Activated T-cell treated with anti-CD3 and anti-CD28 coated beads, Interleukin-2, amount 50 U/mL, for 48 hours (primary cell): ENCODE measurements around the gene ZNF33A.
"Not testable (repeated sequence)": the region's sequence is repeated elsewhere in the genome, so short reads cannot be mapped to it uniquely, and the experiment has no call there.

ENCODE experiments used
- DNase-seq, 2 experiments: peaks; one replicate each; pipeline ENCODE4 v3.0.0-alpha.2; 2020

ZNF33A gene

GRCh38 chr10:38047666-38048065 is 37.2 kb downstream of the ZNF33A start:
- DNase-seq = no peak

GRCh38 chr10:38050212-38050611 is 39.7 kb downstream of the ZNF33A start:
- no peak for DNase-seq

GRCh38 chr10:38054361-38054797 is 43.9 kb downstream of the ZNF33A start:
- no peak for DNase-seq

- not testable (repeated sequence) for DNase-seq
These were observed 44.9 kb downstream of the ZNF33A start for GRCh38 chr10:38055274-38055894.

- not testable (repeated sequence) for DNase-seq
These were observed 59.2 kb downstream of the ZNF33A start for GRCh38 chr10:38069663-38070062.

- DNase-seq = no peak
These were observed 60.0 kb downstream of the ZNF33A start for GRCh38 chr10:38070501-38070900.

- DNase-seq = no peak
These were observed 62.1 kb downstream of the ZNF33A start for GRCh38 chr10:38072552-38072951.

GRCh38 chr10:38076687-38077086 is 66.2 kb downstream of the ZNF33A start:
- no peak for DNase-seq

GRCh38 chr10:38093318-38093717 is 82.8 kb downstream of the ZNF33A start:
- not testable (repeated sequence) for DNase-seq

GRCh38 chr10:38093816-38094157 is 83.3 kb downstream of the ZNF33A start:
- DNase-seq = no peak

GRCh38 chr10:38094158-38094926 is 83.9 kb downstream of the ZNF33A start, which contains the start of gene ZNF37A:
TSS of gene ZNF37A (plus strand) at chr10:38094337. CDS start at chr10:38096618, 2,281 bp downstream.
- DNase-seq = peak; percentile 90 to 92

- DNase-seq = peak in 1 of 2 experiments; percentile 24
These were observed 84.6 kb downstream of the ZNF33A start for GRCh38 chr10:38094927-38095574.

- no peak for DNase-seq
These were observed 92.4 kb downstream of the ZNF33A start for GRCh38 chr10:38102880-38103279.

GRCh38 chr10:38103756-38104155 is 93.3 kb downstream of the ZNF33A start:
- DNase-seq = no peak

GRCh38 chr10:38112159-38112558 is 101.7 kb downstream of the ZNF33A start:
- no peak for DNase-seq
